ENCODE data around the gene PNMA6F.

GRCh38 chrX:153303276-153304262, 18.0 kb downstream of the PNMA6F start:
- TF ChIP-seq EZH2 (IDR thresholded peaks at IDR 0.05; ENCODE audit: borderline replicate concordance, low read depth, low read length, poor library complexity, severe bottlenecking), result no peak
- no peak for TF ChIP-seq CTCF (conservative IDR thresholded peaks at IDR 0.05; ENCODE audit: low read depth, low read length)

All from A673 (cell line).